Prostate gland (tissue), 2 donors: ENCODE data around the gene PDHX. TPM values are rescaled to one million over a fixed set of nuclear protein-coding genes. Genes with fewer than 3 reads are reported as not detected.

ENCODE experiments used
- DNase-seq: peaks from one replicate; pipeline ENCODE4 v3.0.0-alpha.2; 2019; ENCODE audit warnings: low spot score
- H3K27ac ChIP-seq, 2 donors: fragments of 200-600 bp; sonication (generic); 2 replicates each; pipeline ENCODE4 v1.5.1; 2017 to 2019
- H3K27me3 ChIP-seq: fragments of 200-600 bp; sonication (generic); replicated peaks from 2 replicates; pipeline ENCODE4 v1.5.1; 2019; ENCODE audit not compliant: insufficient read depth
- H3K36me3 ChIP-seq, 2 donors: fragments of 200-600 bp; sonication (generic); 1 replicate in 1 of 2; 2 replicates in 1 of 2; pipeline versions ENCODE4 v1.5.1 to v1.8.1; 2017 to 2019
- H3K4me1 ChIP-seq: fragments of 200-600 bp; sonication (generic); replicated peaks from 2 replicates; pipeline ENCODE4 v1.5.1; 2019
- H3K4me3 ChIP-seq, 2 donors: fragments of 200-600 bp; sonication (generic); 2 replicates each; pipeline ENCODE4 v1.5.1; 2017 to 2019
- H3K9me3 ChIP-seq: fragments of 200-600 bp; sonication (generic); 2 replicates; pipeline ENCODE4 v1.5.1; 2017
- POLR2A ChIP-seq: fragments of 450-650 bp; IDR thresholded peaks from one replicate; pipeline ENCODE4 v1.6.1; 2016; ENCODE audit warnings: antibody characterized with exemption, mild to moderate bottlenecking
- POLR2AphosphoS5 ChIP-seq: sonication (generic); formaldehyde crosslinking; IDR thresholded peaks from one replicate; pipeline ENCODE4 v1.6.1; 2017; ENCODE audit warnings: antibody characterized with exemption
- WGBS: methylation state at CpG from one replicate; pipeline ENCODE4 v1.1.5; 2018; 5-methylcytosine and 5-hydroxymethylcytosine counted together
- intact Hi-C: fragments of 100-400 bp; cut with DNase I; formaldehyde crosslinking; loops from one replicate; pipeline ENCODE4 v1.14.2; 2022
- total RNA-seq, 2 donors: library from RNA; depleted of rRNA; stranded (reverse); fragments of >200 nt; gene quantifications; one replicate each; pipeline ENCODE4 v1.1.0, GENCODE V29; 2016
- TF ChIP-seq, protein P1 (sequence below), 4 experiments: fragments of 200-600 bp in 2 of 4; fragments of 450-650 bp in 2 of 4; sonication (generic) in 2 of 4; IDR thresholded peaks; 1 replicate in 3 of 4; 2 replicates in 1 of 4; pipeline ENCODE4 v1.5.1; 2016 to 2019; ENCODE audit warnings: antibody characterized with exemption in 4 of 4, mild to moderate bottlenecking in 2 of 4, moderate library complexity in 2 of 4

PDHX gene
- total RNA-seq, 2 donors from 2014 or later, result 29.1 to 45.2 TPM

DNA sequence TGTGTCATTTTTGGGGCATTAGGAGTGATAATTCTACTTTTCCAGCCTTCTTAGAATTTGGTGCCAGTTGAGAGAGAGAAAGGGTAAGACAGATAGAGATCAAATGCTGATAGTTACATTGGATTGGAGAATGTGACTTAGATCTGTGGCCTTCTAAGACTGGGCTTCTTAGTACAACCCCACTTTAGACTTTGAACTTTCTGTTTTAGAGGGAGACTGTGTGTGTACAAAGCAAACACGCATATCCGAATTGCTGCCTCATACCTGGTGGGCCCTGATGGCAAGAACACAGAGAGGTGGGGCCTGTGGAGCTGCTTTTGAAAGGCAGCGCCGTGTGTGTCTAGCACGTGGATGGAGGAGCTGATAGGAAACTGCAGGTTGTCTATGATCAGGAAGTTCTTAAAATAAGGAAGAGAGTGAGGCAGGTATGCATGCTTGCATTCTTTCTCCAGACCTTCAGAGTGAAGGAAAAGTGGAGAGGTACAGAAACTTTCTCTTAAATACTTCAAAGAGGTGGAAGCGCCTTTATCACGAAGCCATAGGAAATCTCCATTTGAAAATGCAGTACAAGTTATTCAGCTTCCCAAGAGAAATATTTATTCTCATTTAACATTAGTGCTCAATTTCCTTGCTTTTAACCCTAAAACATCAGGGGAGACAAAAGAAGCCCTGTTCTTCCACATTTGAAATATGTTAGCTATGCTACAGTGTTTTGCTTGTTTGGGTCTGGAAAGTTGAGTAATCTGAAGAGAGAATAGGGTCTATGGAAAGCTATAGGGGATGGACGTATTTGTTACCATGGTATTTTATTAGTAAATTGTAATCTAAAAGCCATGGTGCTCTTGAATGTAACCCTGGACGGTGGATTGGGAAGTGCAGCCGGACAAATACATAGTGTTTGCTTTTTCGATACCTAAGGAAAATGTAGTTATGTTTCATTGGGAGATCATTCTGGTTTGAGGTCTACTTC, 13.7 kb downstream of the PDHX start:
- Histone ChIP-seq H3K27me3 (no peaks in the 10 kb centered on the region), H3K4me1 (no peaks in the 10 kb centered on the region), H3K4me3 (no peak overlapping the region), H3K36me3 (no peaks in the 10 kb centered on the region), H3K9me3 (no peaks in the 10 kb centered on the region), H3K27ac (no peak overlapping the region)
- WGBS, result 84% methylated on average over 11 of the region's 11 CpGs
- intact Hi-C loops, result loop anchor here (10.0 kb wide), 2 partner anchors 205 to 555 kb away; partner anchors contain the start of gene CD44
- TF ChIP-seq POLR2A (no peak), POLR2AphosphoS5 (no peak)
- TF ChIP-seq, protein P1, sequence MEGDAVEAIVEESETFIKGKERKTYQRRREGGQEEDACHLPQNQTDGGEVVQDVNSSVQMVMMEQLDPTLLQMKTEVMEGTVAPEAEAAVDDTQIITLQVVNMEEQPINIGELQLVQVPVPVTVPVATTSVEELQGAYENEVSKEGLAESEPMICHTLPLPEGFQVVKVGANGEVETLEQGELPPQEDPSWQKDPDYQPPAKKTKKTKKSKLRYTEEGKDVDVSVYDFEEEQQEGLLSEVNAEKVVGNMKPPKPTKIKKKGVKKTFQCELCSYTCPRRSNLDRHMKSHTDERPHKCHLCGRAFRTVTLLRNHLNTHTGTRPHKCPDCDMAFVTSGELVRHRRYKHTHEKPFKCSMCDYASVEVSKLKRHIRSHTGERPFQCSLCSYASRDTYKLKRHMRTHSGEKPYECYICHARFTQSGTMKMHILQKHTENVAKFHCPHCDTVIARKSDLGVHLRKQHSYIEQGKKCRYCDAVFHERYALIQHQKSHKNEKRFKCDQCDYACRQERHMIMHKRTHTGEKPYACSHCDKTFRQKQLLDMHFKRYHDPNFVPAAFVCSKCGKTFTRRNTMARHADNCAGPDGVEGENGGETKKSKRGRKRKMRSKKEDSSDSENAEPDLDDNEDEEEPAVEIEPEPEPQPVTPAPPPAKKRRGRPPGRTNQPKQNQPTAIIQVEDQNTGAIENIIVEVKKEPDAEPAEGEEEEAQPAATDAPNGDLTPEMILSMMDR (IDR thresholded peaks at IDR 0.05), result no peak
- DNase-seq, result no peak

DNA sequence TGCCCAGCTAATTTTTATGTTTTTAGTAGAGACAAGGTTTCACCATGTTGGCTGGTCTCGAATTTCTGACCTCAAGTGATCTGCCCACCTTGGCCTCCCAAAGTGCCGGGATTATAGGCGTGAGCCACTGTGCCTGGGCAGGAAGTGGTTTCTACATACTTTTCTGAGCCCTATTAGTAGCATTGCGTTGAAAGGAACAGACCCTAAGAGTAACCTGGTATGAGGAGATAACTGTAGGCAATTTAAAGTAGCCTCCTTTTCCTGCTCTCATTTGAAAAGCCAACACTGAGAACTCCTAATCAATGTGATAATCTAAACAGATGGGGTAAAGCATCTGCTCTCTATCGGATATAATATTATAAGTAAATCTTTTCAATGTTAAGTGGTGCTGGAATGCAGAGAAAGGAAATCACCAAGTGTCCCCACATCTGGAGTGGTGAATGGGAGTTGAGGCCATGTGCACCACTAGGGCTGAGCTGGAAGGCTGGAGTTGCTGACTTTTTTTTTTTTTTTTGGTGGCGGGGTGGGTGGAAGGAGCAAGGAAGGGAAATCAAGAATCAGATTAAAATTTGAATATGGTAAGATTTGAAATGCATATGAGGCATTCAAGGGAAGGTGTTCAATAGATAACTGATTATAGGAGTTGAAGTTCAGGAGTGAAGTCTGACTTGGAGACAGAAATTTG, 20.7 kb downstream of the PDHX start:
- H3K27me3 ChIP-seq, result no peaks in the 10 kb centered on the region
- H3K9me3 ChIP-seq, result no peaks in the 10 kb centered on the region
- intact Hi-C loops, result loop anchor here (10.0 kb wide), 1 partner anchor 198 kb away; the partner anchor contains the start of gene CD44
- no peaks in the 10 kb centered on the region for H3K36me3 ChIP-seq
- no peak overlapping the region for H3K27ac ChIP-seq
- H3K4me1 ChIP-seq, result no peaks in the 10 kb centered on the region
- H3K4me3 ChIP-seq, result no peak overlapping the region
- TF ChIP-seq, protein P1 (IDR thresholded peaks at IDR 0.05), result no peak
- TF ChIP-seq POLR2A, result no peak
- TF ChIP-seq POLR2AphosphoS5, result no peak
- DNase-seq, result no peak
- 92% methylated on average over 6 of the region's 6 CpGs for whole genome bisulfite sequencing

DNA sequence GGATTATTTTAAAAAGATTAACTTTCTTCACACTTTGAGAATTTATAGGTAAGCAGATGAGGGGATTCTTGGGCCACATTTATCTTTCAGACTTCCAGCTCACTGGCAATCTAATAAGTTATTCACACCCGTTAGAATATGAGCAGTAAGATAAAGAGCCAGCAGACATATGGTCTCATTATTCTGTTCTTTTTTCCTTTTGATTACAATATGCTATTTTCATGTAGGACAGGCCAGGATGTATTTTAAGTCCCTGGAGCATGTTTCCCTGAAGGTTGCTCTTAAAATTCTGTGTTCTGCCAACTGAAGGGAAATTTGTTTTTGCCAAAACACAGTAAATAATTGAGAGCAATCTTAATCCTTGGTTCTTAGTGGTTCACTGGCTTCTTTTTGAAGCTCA, 22.2 kb downstream of the PDHX start:
- intact Hi-C loops, result loop anchor here (10.0 kb wide), 1 partner anchor 196 kb away; the partner anchor contains the start of gene CD44
- Histone ChIP-seq H3K4me1 (no peaks in the 10 kb centered on the region), H3K27me3 (no peaks in the 10 kb centered on the region), H3K27ac (no peak overlapping the region), H3K4me3 (no peak overlapping the region), H3K9me3 (no peaks in the 10 kb centered on the region), H3K36me3 (no peaks in the 10 kb centered on the region)
- no peak for DNase-seq
- 59% methylated on average over 1 of the region's 1 CpG for WGBS
- TF ChIP-seq, protein P1 (IDR thresholded peaks at IDR 0.05), result no peak
- no peak for TF ChIP-seq POLR2AphosphoS5
- TF ChIP-seq POLR2A, result no peak

DNA sequence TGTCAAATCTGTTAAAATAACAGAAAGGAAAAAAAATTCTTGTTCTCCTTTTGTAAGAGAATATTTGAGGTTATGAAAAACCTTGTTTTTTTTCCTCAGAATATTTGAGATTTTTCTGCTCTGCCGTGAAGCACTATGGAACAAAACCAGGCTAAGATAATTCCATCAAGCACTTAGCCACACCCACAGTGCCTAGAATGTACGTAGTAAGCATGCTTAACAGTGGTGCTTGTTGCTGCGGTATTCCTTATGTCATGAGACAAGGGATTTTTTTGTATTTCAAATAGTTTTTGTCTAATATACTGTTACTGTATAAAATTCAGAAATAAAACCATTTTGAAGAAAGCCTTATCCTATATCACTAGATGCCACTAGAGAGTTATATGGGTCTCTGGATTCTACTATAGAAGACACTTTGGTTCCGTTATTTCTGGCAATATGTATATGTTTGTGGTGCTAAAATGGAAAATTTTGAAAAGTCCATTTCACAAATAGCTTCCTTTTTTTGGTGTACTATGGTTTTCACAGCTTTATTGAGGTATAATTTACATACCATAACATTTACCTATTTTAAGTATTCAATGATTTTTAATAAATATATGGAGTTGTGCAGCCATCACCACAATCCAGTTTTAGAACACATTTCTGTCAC, 23.7 kb downstream of the PDHX start:
- WGBS, result 75% methylated on average over 4 of the region's 4 CpGs
- Histone ChIP-seq H3K4me3 (no peak overlapping the region), H3K9me3 (no peaks in the 10 kb centered on the region), H3K27ac (no peak overlapping the region), H3K36me3 (no peaks in the 10 kb centered on the region), H3K4me1 (no peaks in the 10 kb centered on the region), H3K27me3 (no peaks in the 10 kb centered on the region)
- DNase-seq, result no peak
- intact Hi-C loops, result no loop called here
- TF ChIP-seq POLR2A (no peak), POLR2AphosphoS5 (no peak)
- TF ChIP-seq, protein P1 (IDR thresholded peaks at IDR 0.05), result no peak
